GM12874 (cell line): ENCODE results near the gene PDE1C.

Source experiments
- TF ChIP-seq, protein P1 (sequence below): IDR thresholded peaks from 2 replicates; pipeline ENCODE4 v1.5.1; 2011; ENCODE audit warnings: low read depth, mild to moderate bottlenecking, control low read depth, low read length, moderate library complexity; ENCODE audit not compliant: insufficient read depth

The PDE1C gene

DNA sequence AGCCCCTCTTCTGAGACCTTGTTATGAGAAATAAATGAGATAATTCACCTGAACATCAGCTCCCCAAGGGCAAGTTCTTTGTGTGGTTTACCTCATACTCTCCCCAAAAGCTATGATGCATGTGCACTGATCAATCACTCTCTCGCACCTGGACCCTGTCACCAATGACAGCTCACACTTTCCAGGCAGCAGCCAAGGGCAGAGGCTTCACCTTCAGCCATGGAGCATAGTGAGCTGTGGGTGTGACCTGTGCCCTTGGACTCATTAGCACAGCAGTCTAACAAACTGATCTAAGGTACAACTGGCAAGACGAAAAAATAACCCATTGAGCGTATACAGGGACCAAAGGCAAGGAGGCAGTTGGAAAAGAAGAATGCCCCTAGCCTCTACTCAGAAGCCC, 17.0 kb downstream of the PDE1C start:
- TF ChIP-seq, protein P1, sequence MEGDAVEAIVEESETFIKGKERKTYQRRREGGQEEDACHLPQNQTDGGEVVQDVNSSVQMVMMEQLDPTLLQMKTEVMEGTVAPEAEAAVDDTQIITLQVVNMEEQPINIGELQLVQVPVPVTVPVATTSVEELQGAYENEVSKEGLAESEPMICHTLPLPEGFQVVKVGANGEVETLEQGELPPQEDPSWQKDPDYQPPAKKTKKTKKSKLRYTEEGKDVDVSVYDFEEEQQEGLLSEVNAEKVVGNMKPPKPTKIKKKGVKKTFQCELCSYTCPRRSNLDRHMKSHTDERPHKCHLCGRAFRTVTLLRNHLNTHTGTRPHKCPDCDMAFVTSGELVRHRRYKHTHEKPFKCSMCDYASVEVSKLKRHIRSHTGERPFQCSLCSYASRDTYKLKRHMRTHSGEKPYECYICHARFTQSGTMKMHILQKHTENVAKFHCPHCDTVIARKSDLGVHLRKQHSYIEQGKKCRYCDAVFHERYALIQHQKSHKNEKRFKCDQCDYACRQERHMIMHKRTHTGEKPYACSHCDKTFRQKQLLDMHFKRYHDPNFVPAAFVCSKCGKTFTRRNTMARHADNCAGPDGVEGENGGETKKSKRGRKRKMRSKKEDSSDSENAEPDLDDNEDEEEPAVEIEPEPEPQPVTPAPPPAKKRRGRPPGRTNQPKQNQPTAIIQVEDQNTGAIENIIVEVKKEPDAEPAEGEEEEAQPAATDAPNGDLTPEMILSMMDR: no peak

DNA sequence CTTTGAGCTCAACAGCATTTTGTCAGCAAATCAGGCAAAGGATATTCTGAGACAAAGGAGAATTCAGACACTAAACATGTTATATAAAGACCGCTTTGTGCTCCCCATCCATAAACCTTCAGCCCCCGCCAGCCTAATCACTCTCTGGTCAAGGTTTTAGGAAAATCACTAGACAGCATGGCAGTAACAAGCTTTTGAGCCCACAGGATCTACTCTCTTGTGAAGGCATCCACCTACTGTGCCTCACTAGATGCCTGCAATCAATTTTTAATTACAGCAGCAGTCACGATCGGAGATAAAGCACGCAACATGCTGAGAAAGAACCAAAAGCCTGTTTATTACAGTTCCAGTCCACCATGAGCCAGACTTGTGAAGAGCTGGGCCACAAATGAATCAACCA, 19.1 kb downstream of the PDE1C start:
- TF ChIP-seq, protein P1: no peak

DNA sequence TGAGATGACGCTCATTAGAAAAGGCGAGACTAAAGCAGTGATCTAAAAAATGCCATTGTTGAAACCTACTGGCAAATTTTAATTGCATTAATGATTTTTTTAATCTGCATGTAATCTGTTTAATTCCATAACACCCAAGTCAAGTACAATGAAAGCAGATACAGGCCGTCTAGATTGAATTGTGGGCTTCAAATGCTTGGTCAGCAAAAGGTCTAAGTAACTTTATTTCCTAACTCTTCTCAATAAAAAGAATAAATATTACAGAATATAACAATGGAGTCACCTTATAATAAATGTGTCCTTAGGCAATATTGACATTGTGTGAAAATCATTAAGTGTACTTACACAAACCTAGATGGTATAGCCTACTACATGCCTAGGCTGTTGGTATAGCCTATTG, 20.6 kb downstream of the PDE1C start:
- TF ChIP-seq, protein P1: no peak

DNA sequence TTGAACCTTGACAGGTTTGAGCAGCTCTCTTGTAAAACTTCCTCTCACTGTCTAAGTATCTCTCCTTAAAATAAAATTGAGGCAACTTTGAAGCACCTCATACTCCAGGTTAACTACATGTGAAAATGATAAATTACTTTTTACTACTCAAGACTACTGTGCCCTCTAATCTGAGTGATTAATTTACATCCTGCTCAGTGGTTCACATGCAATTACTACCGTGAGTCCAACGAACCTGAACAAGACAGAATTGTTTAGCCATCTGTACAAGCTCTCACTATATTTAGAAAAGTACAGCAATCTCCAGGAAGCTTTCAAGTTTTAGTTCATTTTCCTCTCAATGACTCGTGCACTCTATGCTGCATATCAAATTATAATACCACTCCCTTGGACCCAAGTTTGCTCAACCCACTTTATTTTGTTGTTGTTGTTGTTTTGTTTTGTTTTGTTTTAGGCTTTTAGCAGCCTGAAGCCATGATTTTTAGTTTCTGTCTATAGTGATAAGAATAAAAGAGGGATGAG, 21.2 kb downstream of the PDE1C start:
- TF ChIP-seq, protein P1: no peak

DNA sequence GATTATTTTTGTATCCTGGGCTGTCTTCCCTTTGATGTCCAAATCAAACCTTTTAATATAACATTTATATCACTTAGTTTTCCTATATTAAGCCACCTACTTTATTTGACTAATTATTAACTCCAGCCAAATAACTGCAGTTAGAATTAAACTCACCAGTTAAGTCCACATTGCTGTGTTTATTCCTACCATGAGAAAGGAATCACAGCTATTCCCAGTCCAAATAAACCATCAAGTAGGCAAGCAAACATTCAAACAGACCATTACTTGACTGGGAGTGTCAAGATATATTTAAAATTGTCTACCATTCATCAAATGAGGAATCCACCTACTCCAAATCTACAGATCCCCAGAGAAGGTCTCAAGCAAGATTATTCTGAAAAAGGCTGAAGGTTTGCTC, 22.4 kb downstream of the PDE1C start:
- TF ChIP-seq, protein P1: no peak

DNA sequence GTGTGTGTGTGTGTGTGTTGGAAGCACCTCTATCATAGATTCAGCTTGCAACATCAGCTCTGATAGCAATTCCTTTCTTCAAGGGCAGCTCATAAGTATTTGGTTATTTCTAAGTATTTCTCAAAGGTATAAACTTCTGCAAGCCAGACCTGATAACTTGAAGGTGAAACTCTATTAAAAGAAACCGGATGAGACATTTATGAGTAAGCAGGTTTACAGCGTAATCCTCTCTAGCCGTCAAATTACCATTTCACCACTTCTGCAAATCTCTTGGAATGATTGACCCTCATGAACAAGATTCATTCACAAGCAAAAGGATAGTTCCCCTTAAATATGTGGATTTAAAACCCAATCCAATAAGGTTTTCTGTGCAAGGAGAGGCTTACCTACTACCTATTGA, 23.1 kb downstream of the PDE1C start:
- TF ChIP-seq, protein P1: no peak

DNA sequence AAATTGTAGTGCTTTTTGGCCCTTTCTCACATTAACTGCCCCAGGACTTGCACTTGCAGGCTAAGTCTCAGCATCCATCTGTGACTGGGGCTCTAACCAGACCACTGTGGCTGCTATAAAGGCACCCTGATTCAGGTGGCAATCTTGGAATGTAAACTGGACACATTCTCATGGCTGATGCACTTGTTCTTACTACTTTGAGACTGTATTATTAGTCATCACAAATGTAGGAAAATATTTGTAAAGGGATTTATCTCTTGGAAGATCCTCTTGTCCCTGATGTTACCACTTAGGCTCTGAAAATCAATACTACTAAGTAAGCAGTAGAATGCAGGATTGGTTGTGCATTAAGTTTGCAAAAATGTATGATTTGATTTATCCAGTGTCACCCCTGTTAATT, 25.0 kb downstream of the PDE1C start:
- TF ChIP-seq, protein P1: no peak
